Bone marrow (tissue), 2 donors: ENCODE measurements around the gene CDKN2B-AS1.

Source experiments
- DNase-seq, 2 donors: peaks; one replicate each; lab custom pipeline; 2025; lab: John Stamatoyannopoulos, UW

Gene CDKN2B-AS1

GRCh38 chr9:22088053-22088716 lies 93.6 kb downstream of the CDKN2B-AS1 start:
- DNase-seq: no peak

DNA sequence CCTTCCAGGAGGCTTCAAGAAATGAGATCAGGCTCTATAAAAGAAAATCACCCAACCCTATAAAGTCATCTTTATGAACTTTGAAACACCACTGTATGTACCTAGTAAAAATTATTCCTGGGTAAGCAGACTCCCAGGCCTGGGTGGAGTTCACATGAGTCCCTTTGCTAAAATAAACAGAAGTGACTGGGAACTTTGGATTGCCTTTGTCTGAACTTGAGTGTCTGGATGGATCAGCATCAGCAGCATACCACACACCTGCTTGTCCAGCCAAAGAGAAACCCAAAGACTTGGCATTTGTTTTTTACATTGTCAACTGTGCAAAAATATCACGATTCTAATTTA lies 94.1 kb downstream of the CDKN2B-AS1 start:
- DNase-seq: no peak

- no peak for DNase-seq
Measured at GRCh38 chr9:22097707-22098106, 103.1 kb downstream of the CDKN2B-AS1 start.

DNA sequence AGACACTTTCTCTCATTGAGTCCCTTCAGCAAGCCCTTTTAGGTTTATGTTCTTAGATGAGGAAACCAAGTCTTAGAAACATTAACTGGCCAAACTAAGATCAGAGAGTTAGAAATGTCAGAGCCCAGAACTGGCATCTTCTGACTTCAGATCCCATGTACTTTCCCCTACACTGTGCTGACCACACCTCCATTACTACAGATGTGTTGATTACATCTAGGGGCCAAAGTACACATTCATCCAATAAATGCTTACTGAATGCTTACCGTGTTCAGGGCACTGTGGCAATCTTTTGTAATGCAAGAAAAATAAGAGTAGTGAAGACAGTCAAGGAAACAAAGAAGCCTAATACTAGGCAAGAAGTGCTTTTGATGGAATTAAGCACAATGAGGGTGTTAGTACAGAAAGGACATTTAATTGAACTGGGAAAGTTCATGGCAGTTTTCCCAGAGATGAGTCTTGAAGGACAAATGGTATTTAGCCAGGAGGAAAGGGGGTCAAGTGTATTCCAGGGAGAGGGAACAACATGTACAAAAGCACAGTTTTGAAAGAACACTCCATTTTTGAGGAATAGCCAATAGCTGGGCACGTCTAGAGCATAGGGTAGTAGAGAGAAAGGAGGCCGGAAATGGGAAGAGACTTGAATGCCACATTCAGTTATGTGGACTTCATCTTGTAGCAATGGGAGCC lies 104.2 kb downstream of the CDKN2B-AS1 start:
- DNase-seq: no peak

DNA sequence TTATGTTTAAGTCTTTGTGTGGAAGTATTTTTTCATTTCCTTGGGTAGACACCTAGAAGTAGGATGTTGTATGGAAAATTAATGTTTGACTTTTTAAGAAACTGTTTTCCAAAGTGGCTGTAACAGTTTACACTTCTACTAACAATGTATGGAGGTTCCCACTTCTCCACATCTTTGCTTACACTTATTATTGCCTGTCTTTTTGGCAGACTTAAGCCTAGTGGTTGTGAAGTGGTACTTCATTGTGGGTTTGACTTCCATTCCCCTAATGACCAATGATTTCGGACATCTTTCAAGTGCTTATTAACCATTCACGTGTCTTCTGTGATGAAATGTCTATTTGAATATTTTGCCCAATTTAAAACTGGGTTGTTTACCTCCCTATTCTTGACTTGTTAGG lies 106.0 kb downstream of the CDKN2B-AS1 start:
- DNase-seq: no peak

- no peak for DNase-seq
Measured at GRCh38 chr9:22102146-22103053, 107.8 kb downstream of the CDKN2B-AS1 start.

- DNase-seq: no peak
Measured at GRCh38 chr9:22103685-22104575, 109.3 kb downstream of the CDKN2B-AS1 start.

GRCh38 chr9:22105005-22105722 lies 110.6 kb downstream of the CDKN2B-AS1 start:
- no peak for DNase-seq

- DNase-seq: no peak
Measured at GRCh38 chr9:22107202-22108045, 112.8 kb downstream of the CDKN2B-AS1 start.

DNA sequence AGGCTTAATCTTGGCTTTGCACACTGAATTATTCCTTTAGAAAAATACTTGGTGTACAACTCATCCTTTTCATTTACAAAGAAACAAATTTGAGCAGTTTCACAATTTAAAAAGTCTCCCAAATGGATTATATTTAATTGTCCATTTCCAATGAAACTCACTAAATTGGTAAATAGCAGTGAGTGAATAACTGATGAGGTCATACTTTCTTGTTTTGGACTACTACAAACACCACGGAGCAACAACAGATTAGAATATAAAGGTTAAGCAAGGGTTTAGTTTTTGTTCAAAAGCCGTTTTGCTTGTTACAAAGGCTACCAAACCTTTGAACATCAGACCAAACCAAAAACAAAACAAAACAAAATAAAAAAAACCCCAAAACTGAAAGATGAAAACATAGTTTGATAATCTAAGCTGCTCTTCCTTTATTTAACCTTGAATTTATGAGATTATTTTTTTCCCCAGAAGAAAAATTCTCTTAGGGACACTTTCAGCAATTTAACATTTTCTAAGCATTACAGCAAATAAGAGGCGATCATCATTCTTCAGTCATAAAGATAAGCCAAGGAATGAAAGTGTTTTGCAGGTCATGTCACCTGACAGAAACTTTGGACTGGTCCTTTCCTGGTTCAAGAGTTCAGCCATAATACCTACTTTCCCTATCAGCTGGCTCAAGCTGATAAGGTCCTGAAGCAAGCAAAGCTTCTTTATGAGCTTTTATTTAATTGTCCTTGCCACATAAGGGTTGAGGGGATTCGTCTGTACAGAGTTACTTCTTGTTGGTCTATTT lies 114.2 kb downstream of the CDKN2B-AS1 start:
- no peak for DNase-seq

GRCh38 chr9:22111176-22111953 lies 116.8 kb downstream of the CDKN2B-AS1 start:
- DNase-seq: no peak

- no peak for DNase-seq
Measured at GRCh38 chr9:22111954-22112247, 117.3 kb downstream of the CDKN2B-AS1 start.

DNA sequence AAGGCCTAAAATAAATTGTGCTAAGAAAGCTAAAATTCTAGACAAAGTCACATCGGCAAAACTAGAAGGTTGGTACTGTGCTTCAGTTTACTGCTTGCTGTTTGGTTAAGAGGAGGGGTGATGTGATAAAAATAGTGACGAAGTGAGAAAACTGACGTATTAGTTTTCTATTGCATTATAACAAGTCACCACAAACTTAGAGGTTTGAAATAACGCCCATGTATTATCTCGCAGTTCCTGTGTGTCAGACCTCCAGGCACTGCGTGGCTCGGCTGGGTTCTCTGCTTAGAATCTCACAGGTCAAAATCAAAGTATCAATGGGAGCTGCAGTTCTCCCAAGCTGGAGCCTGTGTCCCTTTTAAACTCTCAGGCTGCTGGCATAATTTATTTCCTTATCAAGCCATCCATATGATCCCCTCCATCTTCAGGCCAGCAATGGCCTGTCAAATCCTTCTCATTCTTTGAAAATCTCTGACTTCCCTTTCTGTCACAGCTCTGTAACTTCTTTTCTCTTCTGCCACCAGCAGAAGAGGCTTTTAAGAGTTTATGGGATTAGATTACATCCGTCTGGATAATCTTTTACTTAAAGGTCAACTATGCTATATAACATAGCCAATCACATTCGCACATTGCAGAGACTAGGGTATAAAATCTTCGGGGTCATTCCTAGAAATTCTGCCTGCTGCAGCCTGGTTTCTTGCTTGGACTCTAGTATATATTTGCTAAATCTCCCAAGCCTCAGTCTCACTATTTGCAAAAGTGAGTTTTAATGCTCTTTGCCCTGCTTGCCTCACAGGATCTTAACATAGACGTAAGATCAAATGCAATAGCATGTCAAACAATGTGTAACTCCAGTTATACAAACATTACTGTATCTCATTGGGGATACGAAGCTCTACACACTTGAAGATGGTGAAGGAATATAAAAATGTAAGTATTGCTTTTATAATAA lies 118.6 kb downstream of the CDKN2B-AS1 start:
- DNase-seq: no peak

DNA sequence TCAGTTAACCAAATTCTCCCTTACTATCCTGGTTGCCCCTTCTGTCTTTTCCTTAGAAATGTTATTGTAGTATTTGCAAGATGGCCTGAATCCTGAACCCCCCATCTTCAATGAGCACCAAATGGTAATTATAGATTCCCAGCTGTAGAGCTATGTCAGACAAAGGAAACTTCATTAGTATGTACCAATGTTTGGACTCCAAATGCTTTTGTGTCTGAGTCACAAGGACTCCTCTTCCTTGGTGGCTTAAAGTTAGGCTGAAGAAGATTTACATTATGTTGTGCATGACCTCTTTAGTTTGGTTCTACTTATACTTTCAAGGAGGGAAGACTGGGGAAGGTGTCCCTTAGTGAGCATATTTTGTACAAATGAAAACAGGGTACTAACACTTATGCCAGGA lies 120.4 kb downstream of the CDKN2B-AS1 start:
- DNase-seq: no peak

GRCh38 chr9:22116758-22117157 lies 122.2 kb downstream of the CDKN2B-AS1 start:
- no peak for DNase-seq

DNA sequence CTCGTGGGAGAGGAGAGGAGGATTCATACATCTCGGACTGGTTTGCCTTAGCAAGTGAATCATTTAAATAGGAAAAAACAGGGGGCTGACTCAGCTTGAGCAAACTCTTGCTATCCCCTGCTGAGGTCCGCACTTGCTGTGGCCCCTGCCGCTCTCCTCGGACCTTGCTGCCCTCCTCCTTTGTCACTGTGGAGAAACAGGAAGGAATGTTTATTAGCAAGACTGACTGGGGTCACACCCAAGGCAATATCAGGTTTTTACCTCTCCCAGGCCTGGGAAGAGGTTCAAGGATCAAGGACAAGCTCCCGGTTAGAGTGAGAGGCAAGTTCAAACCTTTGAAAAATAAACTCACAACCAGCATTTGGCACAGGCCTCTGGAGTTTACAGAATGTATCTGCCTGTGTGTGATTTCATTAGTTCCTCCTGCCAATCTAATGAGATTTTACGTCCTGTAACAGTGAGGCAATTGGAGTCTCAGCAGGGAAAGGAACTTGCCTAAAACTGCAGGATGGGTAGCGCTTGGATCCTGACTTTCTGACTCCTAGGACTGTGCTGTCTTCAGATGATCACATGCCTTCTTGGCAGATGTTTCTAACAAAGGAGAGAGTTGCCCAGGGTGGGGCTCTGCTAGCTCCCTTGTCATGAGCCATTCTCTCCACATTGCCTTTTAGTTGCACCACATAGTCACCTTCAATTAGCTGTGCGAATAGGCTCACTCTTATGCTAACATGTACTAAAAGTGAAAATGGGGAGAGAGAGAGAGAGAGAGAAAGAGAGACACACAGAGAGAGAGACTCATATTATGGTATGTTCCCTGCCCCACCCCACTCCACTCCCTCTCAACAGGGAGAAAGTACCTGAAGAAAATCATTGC lies 123.2 kb downstream of the CDKN2B-AS1 start:
- no peak for DNase-seq
